HG02678 (cell line): Measurements from ENCODE around the gene IKBIP.
"Not testable (repeated sequence)": the region's sequence is repeated elsewhere in the genome, so short reads cannot be mapped to it uniquely, and the experiment has no call there.

Source experiments
- ATAC-seq: cut with Tn5 transposase; IDR thresholded peaks from one replicate; pipeline ENCODE4 v1.9.1; 2021; ENCODE audit warnings: mild to moderate bottlenecking, moderate library complexity; ENCODE audit not compliant: unreplicated experiment

IKBIP gene

DNA sequence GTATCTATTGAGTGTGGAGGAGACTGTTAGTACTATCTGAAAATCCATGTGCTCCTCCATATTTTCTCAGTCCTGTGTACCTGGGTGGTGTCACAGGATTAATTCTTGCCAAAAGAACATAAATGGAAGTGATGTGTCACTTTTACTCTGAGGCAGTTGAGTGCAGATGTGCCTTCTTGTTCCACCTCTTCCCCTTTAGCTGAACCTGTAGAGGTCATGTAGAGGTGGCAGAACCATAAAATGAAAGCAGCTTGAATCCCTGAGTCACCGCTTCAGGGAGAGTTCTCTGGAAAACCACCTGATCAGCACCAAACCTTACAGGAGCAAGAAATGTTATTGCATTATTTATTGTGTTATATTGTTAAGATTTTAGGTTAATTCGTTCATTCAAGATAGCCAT is 65.8 kb downstream of the IKBIP start:
- no peak for ATAC-seq

DNA sequence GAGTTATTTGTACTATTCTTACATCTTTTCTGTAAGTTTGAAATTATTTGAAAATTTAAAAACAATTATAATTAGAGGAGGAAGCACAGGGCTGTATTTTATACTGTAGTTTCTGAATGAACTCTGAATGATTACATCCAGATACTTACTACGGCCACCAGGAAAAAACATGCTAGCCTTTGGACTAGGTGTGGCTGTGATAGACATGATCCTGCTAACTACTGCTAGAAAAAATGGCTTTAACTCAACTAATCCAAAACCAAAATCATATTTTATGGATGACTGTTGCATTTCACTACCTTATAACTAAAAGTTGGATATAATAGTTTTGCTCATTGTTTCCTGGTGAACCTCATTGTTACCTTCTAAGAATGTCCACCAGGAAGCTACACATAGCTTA is 66.2 kb downstream of the IKBIP start:
- ATAC-seq, result no peak

DNA sequence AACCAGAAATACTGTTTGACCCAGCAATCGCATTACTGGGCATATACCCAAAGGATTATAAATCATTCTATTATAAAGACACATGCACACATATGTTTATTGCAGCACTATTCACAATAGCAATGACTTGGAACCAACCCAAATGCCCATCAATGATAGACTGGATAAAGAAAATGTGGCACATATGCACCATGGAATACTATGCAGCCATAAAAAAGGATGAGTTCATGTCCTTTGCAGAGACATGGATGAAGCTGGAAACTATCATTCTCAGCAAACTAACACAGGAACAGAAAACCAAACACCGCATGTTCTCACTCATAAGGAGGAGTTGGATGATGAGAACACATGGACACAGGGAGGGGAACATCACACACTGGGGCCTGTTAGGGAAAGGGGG is 67.8 kb downstream of the IKBIP start:
- ATAC-seq, result not testable (repeated sequence)

DNA sequence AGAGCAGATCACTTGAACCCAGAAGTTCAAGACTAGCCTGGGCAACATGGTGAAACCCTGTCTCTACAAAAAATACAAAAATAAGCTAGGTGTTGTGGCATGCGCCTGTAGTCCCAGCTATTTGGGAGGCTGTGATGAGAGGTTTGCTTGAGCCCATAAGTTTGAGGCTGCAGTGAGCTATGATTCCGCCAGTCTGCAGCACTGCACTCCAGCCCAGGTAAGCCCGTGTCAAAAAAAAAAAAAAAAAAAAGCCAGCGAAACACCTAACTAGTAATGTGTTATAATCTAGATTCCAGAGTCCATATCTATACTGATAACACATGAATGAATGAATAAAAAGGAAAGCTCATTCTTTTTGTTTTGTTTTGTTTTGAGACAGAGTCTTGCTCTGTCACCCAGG is 69.6 kb downstream of the IKBIP start:
- no peak for ATAC-seq
